Neural crest cell (in vitro differentiated cells): Measurements from ENCODE around the gene CUL1. TPM values are rescaled to one million over a fixed set of nuclear protein-coding genes. Genes with fewer than 3 reads are reported as not detected.

Experiments used
- DNase-seq: peaks from one replicate; pipeline ENCODE4 v3.0.0; 2021; ENCODE audit warnings: low read depth, mixed read lengths, low spot score
- H3K27ac Mint-ChIP-seq: one replicate; pipeline ENCODE4 v1.8.0; 2021; ENCODE audit warnings: mild to moderate bottlenecking, mixed read lengths; ENCODE audit not compliant: unreplicated experiment
- H3K27me3 Mint-ChIP-seq: 2 replicates; pipeline ENCODE4 v1.8.0; 2021; ENCODE audit warnings: low read depth, mild to moderate bottlenecking, mixed read lengths
- H3K36me3 Mint-ChIP-seq: 2 replicates; pipeline ENCODE4 v1.8.0; 2021; ENCODE audit warnings: low read depth, mild to moderate bottlenecking, mixed read lengths
- H3K4me1 Mint-ChIP-seq: 2 replicates; pipeline ENCODE4 v1.8.0; 2021; ENCODE audit warnings: mixed read lengths
- H3K4me3 Mint-ChIP-seq: one replicate; pipeline ENCODE4 v1.8.0; 2021; ENCODE audit warnings: mild to moderate bottlenecking, mixed read lengths
- H3K9me3 Mint-ChIP-seq: 2 replicates; pipeline ENCODE4 v1.8.0; 2021; ENCODE audit warnings: mixed read lengths
- CTCF ChIP-seq: fragments of 200-600 bp; sonication (generic); conservative IDR thresholded peaks from 2 replicates; pipeline ENCODE4 v1.5.0; 2021; ENCODE audit warnings: antibody characterized with exemption, mild to moderate bottlenecking
- total RNA-seq: library from RNA; stranded (reverse); gene quantifications from 2 replicates; pipeline ENCODE4 v1.2.1, GENCODE V29; 2021

Gene CUL1
- total RNA-seq, 1 donor from 2014 or later, result 70.0 TPM

GRCh38 chr7:148761499-148762278 is 63.0 kb downstream of the CUL1 start:
- no peak for DNase-seq
- no peak overlapping the region for H3K27ac Mint-ChIP-seq
- H3K27me3 Mint-ChIP-seq, result no peaks in the 10 kb centered on the region
- no peak overlapping the region for H3K4me3 Mint-ChIP-seq
- no peak for TF ChIP-seq CTCF
- H3K4me1 Mint-ChIP-seq, result no peaks in the 10 kb centered on the region
- H3K9me3 Mint-ChIP-seq, result no peaks in the 10 kb centered on the region
- H3K36me3 Mint-ChIP-seq, result peaks cover 23% of the 10 kb centered on the region

- Mint-ChIP-seq H3K9me3 (no peaks in the 10 kb centered on the region), H3K27me3 (no peaks in the 10 kb centered on the region), H3K4me3 (no peak overlapping the region), H3K36me3 (peaks cover 11% of the 10 kb centered on the region), H3K27ac (no peak overlapping the region), H3K4me1 (no peaks in the 10 kb centered on the region)
- DNase-seq, result no peak
- TF ChIP-seq CTCF, result no peak
Observed at GRCh38 chr7:148763622-148764021, 64.9 kb downstream of the CUL1 start.

GRCh38 chr7:148770004-148770403 is 71.3 kb downstream of the CUL1 start:
- Mint-ChIP-seq H3K4me3 (no peak overlapping the region), H3K27me3 (no peaks in the 10 kb centered on the region), H3K4me1 (peaks cover 13% of the 10 kb centered on the region), H3K36me3 (peaks cover 2% of the 10 kb centered on the region), H3K9me3 (no peaks in the 10 kb centered on the region), H3K27ac (no peak overlapping the region)
- TF ChIP-seq CTCF, result no peak
- no peak for DNase-seq

GRCh38 chr7:148772297-148773089 is 73.8 kb downstream of the CUL1 start:
- Mint-ChIP-seq H3K36me3 (peaks cover 3% of the 10 kb centered on the region), H3K27me3 (no peaks in the 10 kb centered on the region)

GRCh38 chr7:148773334-148773733 is 74.6 kb downstream of the CUL1 start:
- H3K36me3 Mint-ChIP-seq, result peaks cover 3% of the 10 kb centered on the region
- no peaks in the 10 kb centered on the region for H3K27me3 Mint-ChIP-seq
- H3K4me1 Mint-ChIP-seq, result peaks cover 13% of the 10 kb centered on the region
- H3K9me3 Mint-ChIP-seq, result no peaks in the 10 kb centered on the region
- DNase-seq, result no peak
- no peak overlapping the region for H3K27ac Mint-ChIP-seq
- no peak overlapping the region for H3K4me3 Mint-ChIP-seq
- TF ChIP-seq CTCF, result no peak

More at GRCh38 chr7:148772297-148773089, 73.8 kb downstream of the CUL1 start:
- peaks cover 13% of the 10 kb centered on the region for H3K4me1 Mint-ChIP-seq
- TF ChIP-seq CTCF, result no peak
- no peaks in the 10 kb centered on the region for H3K9me3 Mint-ChIP-seq
- no peak overlapping the region for H3K4me3 Mint-ChIP-seq
- no peak for DNase-seq
- H3K27ac Mint-ChIP-seq, result peak overlapping the region; percentile 70
